Stimulated activated CD4-positive, alpha-beta T cell treated with anti-CD3 and anti-CD28 coated beads, Interleukin-15, amount 100 ng/mL, for 24 hours (primary cell): ENCODE data around the gene RUNX3.

Experiments used
- DNase-seq: peaks from one replicate; pipeline ENCODE4 v3.0.0-alpha.2; 2020

The RUNX3 gene

GRCh38 chr1:24878045-24878444, 52.0 kb downstream of the RUNX3 start:
- no peak for DNase-seq

GRCh38 chr1:24875991-24876506, 54.0 kb downstream of the RUNX3 start:
- no peak for DNase-seq

- DNase-seq, result no peak
These were observed 54.8 kb downstream of the RUNX3 start for GRCh38 chr1:24875257-24875656.

GRCh38 chr1:24874611-24875234, 55.4 kb downstream of the RUNX3 start:
- DNase-seq, result no peak

GRCh38 chr1:24874056-24874455, 56.0 kb downstream of the RUNX3 start:
- DNase-seq, result no peak

- DNase-seq, result no peak
These were observed 56.9 kb downstream of the RUNX3 start for GRCh38 chr1:24873148-24873547.

GRCh38 chr1:24872061-24872850, 57.8 kb downstream of the RUNX3 start:
- DNase-seq, result no peak

- DNase-seq, result no peak
These were observed 58.7 kb downstream of the RUNX3 start for GRCh38 chr1:24871306-24871901.

- DNase-seq, result peak; percentile 20
These were observed 59.4 kb downstream of the RUNX3 start for GRCh38 chr1:24870551-24871195.

- no peak for DNase-seq
These were observed 61.8 kb downstream of the RUNX3 start for GRCh38 chr1:24868016-24868875.

GRCh38 chr1:24867084-24867870, 62.8 kb downstream of the RUNX3 start:
- no peak for DNase-seq

GRCh38 chr1:24866211-24867083, 63.6 kb downstream of the RUNX3 start:
- DNase-seq, result no peak

- no peak for DNase-seq
These were observed 64.5 kb downstream of the RUNX3 start for GRCh38 chr1:24865587-24865986.

GRCh38 chr1:24865168-24865567, 64.9 kb downstream of the RUNX3 start:
- DNase-seq, result no peak

GRCh38 chr1:24864370-24864777, 65.7 kb downstream of the RUNX3 start:
- DNase-seq, result no peak

- no peak for DNase-seq
These were observed 67.1 kb downstream of the RUNX3 start for GRCh38 chr1:24862775-24863483.

GRCh38 chr1:24861821-24862727, 68.0 kb downstream of the RUNX3 start:
- no peak for DNase-seq

GRCh38 chr1:24860841-24861240, 69.2 kb downstream of the RUNX3 start:
- DNase-seq, result no peak
